B cell (primary cell): ENCODE measurements around the gene SHC3. TPM values are rescaled to one million over a fixed set of nuclear protein-coding genes. Genes with fewer than 3 reads are reported as not detected.

Source experiments
- ATAC-seq: fragments of 200-7000 bp; cut with Tn5 transposase; one replicate; pipeline ENCODE4 v1.10.0; 2021; ENCODE audit warnings: low read depth, mild to moderate bottlenecking, moderate number of reproducible peaks, moderate library complexity
- CTCF ChIA-PET: fragments of 350-600 bp; sonication (Branson Sonifier 250); formaldehyde crosslinking; loops from one replicate; lab custom pipeline; 2021; ENCODE audit warnings: antibody characterized with exemption, inconsistent platforms; lab: Charles Lee
- POLR2A ChIA-PET: fragments of 350-600 bp; sonication (Branson Sonifier 250); formaldehyde crosslinking; loops from one replicate; lab custom pipeline; 2021; ENCODE audit warnings: antibody characterized with exemption; lab: Charles Lee
- DNase-seq: peaks from one replicate; pipeline ENCODE4 v3.0.0; 2013
- H2AFZ ChIP-seq: 2 replicates; pipeline ENCODE4 v1.6.1; 2012; ENCODE audit warnings: mild to moderate bottlenecking, low read depth, low read length; ENCODE audit not compliant: insufficient read depth, poor library complexity, severe bottlenecking
- H3K27ac ChIP-seq, 2 donors: 1 replicate in 1 of 2; 2 replicates in 1 of 2; pipeline ENCODE4 v1.5.1; 2012 to 2013; ENCODE audit warnings: low read length in 2 of 2, mild to moderate bottlenecking in 2 of 2, moderate library complexity in 1 of 2
- H3K27me3 ChIP-seq, 4 experiments: fragments of 200-600 bp in 1 of 4; sonication (generic) in 1 of 4; replicated peaks in 1 of 4; 1 replicate in 2 of 4; 2 replicates in 2 of 4; pipeline versions ENCODE4 v1.6.1 to v1.7.0; 2013 to 2016; ENCODE audit warnings: low read length in 3 of 4, mild to moderate bottlenecking in 2 of 4, mixed read lengths in 1 of 4, moderate library complexity in 1 of 4; ENCODE audit not compliant: insufficient read depth in 4 of 4, control insufficient read depth in 3 of 4; ENCODE audit errors: control extremely low read depth in 1 of 4
- H3K36me3 ChIP-seq, 2 experiments: replicated peaks in 1 of 2; 1 replicate in 1 of 2; 2 replicates in 1 of 2; pipeline versions ENCODE4 v1.6.1 to v1.7.1; 2013; ENCODE audit warnings: low read length in 1 of 2; ENCODE audit not compliant: insufficient read depth in 2 of 2, control insufficient read depth in 1 of 2; ENCODE audit errors: control extremely low read depth in 1 of 2, extremely low read depth in 1 of 2
- H3K4me1 ChIP-seq, 2 donors: fragments of 200-600 bp in 1 of 2; sonication (generic) in 1 of 2; 1 replicate in 1 of 2; 2 replicates in 1 of 2; pipeline versions ENCODE4 v1.5.1 to v1.6.1; 2013 to 2017; ENCODE audit warnings: low read length in 2 of 2; ENCODE audit not compliant: control insufficient read depth in 2 of 2, insufficient read depth in 2 of 2
- H3K4me2 ChIP-seq: replicated peaks from 2 replicates; pipeline ENCODE3; 2012; ENCODE audit warnings: mild to moderate bottlenecking, low read depth, low read length; ENCODE audit not compliant: poor library complexity, severe bottlenecking
- H3K4me3 ChIP-seq, 5 experiments: fragments of 200-600 bp in 1 of 5; sonication (generic) in 1 of 5; 1 replicate in 3 of 5; 2 replicates in 2 of 5; pipeline versions ENCODE4 v1.5.1 to v1.7.0; 2011 to 2016; ENCODE audit warnings: low read length in 4 of 5, mild to moderate bottlenecking in 4 of 5, low read depth in 2 of 5, control low read depth in 1 of 5, moderate library complexity in 1 of 5; ENCODE audit not compliant: insufficient read depth in 1 of 5; ENCODE audit errors: control extremely low read depth in 1 of 5, extremely low read depth in 1 of 5
- H3K79me2 ChIP-seq: fragments of 200-600 bp; sonication (generic); one replicate; pipeline ENCODE4 v1.6.0; 2016; ENCODE audit warnings: low read length; ENCODE audit not compliant: control insufficient read depth, insufficient read depth
- H3K9ac ChIP-seq: fragments of 200-600 bp; sonication (generic); 2 replicates; pipeline ENCODE4 v1.6.1; 2017; ENCODE audit warnings: mild to moderate bottlenecking, low read length, moderate library complexity
- H3K9me3 ChIP-seq, 3 donors: one replicate each; pipeline versions ENCODE4 v1.6.1 to v1.7.1; 2013; ENCODE audit warnings: low read length in 2 of 3; ENCODE audit not compliant: control insufficient read depth in 2 of 3, insufficient read depth in 1 of 3; ENCODE audit errors: control extremely low read depth in 1 of 3
- H4K20me1 ChIP-seq: 2 replicates; pipeline ENCODE4 v1.6.0; 2012; ENCODE audit warnings: mild to moderate bottlenecking, low read length; ENCODE audit not compliant: insufficient read depth, control insufficient read depth, poor library complexity, severe bottlenecking
- H3K27ac Mint-ChIP-seq: one replicate; pipeline ENCODE4 v1.8.0; 2021; ENCODE audit warnings: mixed read lengths
- H3K27me3 Mint-ChIP-seq: one replicate; pipeline ENCODE4 v1.8.0; 2021; ENCODE audit warnings: mixed read lengths
- H3K4me1 Mint-ChIP-seq: one replicate; pipeline ENCODE4 v1.8.0; 2021; ENCODE audit warnings: mixed read lengths
- H3K4me3 Mint-ChIP-seq: one replicate; pipeline ENCODE4 v1.8.0; 2021; ENCODE audit warnings: mixed read lengths
- H3K9me3 Mint-ChIP-seq: one replicate; pipeline ENCODE4 v1.8.0; 2022; ENCODE audit warnings: mixed read lengths; ENCODE audit not compliant: insufficient read depth
- CTCF ChIP-seq: fragments of 200-600 bp; IDR thresholded peaks from one replicate; pipeline ENCODE4 v1.8.0; 2022; ENCODE audit warnings: antibody characterized with exemption, mild to moderate bottlenecking
- EZH2 ChIP-seq: IDR thresholded peaks from 2 replicates; pipeline ENCODE4 v1.6.1; 2012; ENCODE audit warnings: borderline replicate concordance, low read depth, mild to moderate bottlenecking, moderate library complexity, low read length; ENCODE audit not compliant: insufficient read depth, poor library complexity, severe bottlenecking
- WGBS: methylation state at CpG from one replicate; pipeline ENCODE4 v1.1.5; 2013; ENCODE audit warnings: missing lambda C conversion rate; ENCODE audit not compliant: insufficient coverage; 5-methylcytosine and 5-hydroxymethylcytosine counted together
- intact Hi-C: fragments of 100-400 bp; cut with micrococcal nuclease; formaldehyde crosslinking; loops from one replicate; pipeline ENCODE4 v1.10.0; 2022
- polyA plus RNA-seq: library from polyadenylated mRNA; depleted of rRNA; stranded (reverse); fragments of >200 nt; gene quantifications from 2 replicates; pipeline ENCODE4 v1.2.3, GENCODE V29; 2012
- total RNA-seq, 2 donors: library from RNA; stranded (reverse); fragments of 120-200 nt in 1 of 2; gene quantifications; 1 replicate in 1 of 2; 2 replicates in 1 of 2; pipeline versions ENCODE4 v1.2.3 to v1.2.4, GENCODE V29; 2013 to 2022

Gene SHC3
- total and polyA plus RNA-seq, 2 donors (not counting 1 experiment from before 2014, with no cell fraction given), result 0.03 TPM; not detected in 1

- H3K27me3 Mint-ChIP-seq, result peaks cover 47% of the 10 kb centered on the region
- no peak for ATAC-seq
- TF ChIP-seq CTCF (no peak), EZH2 (no peak)
- peaks cover 0 to 12% (median 3%) of the 10 kb centered on the region in 4 experiments for H3K27me3 ChIP-seq
- H3K79me2 ChIP-seq, result no peaks in the 10 kb centered on the region
- intact Hi-C loops, result no loop called here
- H3K9ac ChIP-seq, result no peak overlapping the region
- no peak overlapping the region for H3K4me3 Mint-ChIP-seq
- no peak overlapping the region for H3K27ac Mint-ChIP-seq
- POLR2A ChIA-PET, result no interaction called here
- peaks cover 2 to 4% of the 10 kb centered on the region in 2 donors for H3K4me1 ChIP-seq
- H3K4me1 Mint-ChIP-seq, result peaks cover 3% of the 10 kb centered on the region
- H3K4me2 ChIP-seq, result no peak overlapping the region
- no peaks in the 10 kb centered on the region for H3K36me3 ChIP-seq
- no peak overlapping the region for H2AFZ ChIP-seq
- CTCF ChIA-PET, result interaction anchor here (1.7 kb wide), 1 partner anchor 10 kb away, joined by 3 read pairs; no protein-coding TSS in a partner anchor
- H3K9me3 ChIP-seq, result peaks cover 0 to 13% (median 0%) of the 10 kb centered on the region in 3 donors
- DNase-seq, result no peak
- H3K4me3 ChIP-seq, result no peak overlapping the region
- no peak overlapping the region for H3K27ac ChIP-seq
- no peaks in the 10 kb centered on the region for H4K20me1 ChIP-seq
- 77% methylated on average over 5 of the region's 6 CpGs for WGBS
- H3K9me3 Mint-ChIP-seq, result no peaks in the 10 kb centered on the region
Observed at GRCh38 chr9:89083626-89084025, 95.0 kb downstream of the SHC3 start.

DNA sequence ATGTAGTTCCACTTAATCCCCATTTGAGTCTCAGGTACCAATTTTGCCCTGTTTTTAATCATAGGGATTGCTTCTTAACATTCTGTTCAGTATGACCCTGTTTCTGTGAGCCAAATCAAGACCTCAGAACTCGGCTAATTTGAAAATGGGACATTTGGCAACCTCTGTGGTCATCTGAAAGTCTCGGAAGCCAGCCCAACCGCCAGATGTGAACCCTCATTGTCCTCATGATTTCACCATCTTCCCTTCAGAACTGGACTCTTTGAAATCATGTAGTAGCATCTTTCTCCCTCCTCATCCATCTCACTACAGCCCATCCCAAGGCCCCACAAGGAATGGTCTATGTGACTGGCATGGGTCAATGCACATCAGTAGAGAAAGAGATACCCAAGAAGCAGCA lies 98.4 kb downstream of the SHC3 start:
- Histone ChIP-seq H4K20me1 (no peaks in the 10 kb centered on the region), H3K79me2 (no peaks in the 10 kb centered on the region), H3K9me3 (peaks cover 0 to 13% (median 0%) of the 10 kb centered on the region in 3 donors), H2AFZ (no peak overlapping the region), H3K4me2 (no peak overlapping the region), H3K27ac (no peak overlapping the region), H3K36me3 (no peaks in the 10 kb centered on the region), H3K27me3 (peaks cover 0 to 14% (median 3%) of the 10 kb centered on the region in 4 experiments), H3K9ac (no peak overlapping the region), H3K4me1 (peaks cover 0 to 5% of the 10 kb centered on the region in 2 donors), H3K4me3 (no peak overlapping the region)
- ATAC-seq (no peak), DNase-seq (no peak)
- peaks cover 44% of the 10 kb centered on the region for H3K27me3 Mint-ChIP-seq
- H3K4me3 Mint-ChIP-seq, result no peak overlapping the region
- no peaks in the 10 kb centered on the region for H3K9me3 Mint-ChIP-seq
- H3K27ac Mint-ChIP-seq, result no peak overlapping the region
- intact Hi-C loops, result no loop called here
- peaks cover 4% of the 10 kb centered on the region for H3K4me1 Mint-ChIP-seq
- CTCF ChIA-PET, result no interaction called here
- no peak for TF ChIP-seq EZH2
- TF ChIP-seq CTCF, result no peak
- POLR2A ChIA-PET, result no interaction called here
- WGBS, result 74% methylated on average over 3 of the region's 3 CpGs
